ENCODE measurements around the gene CCDC102B. TPM values are rescaled to one million over a fixed set of nuclear protein-coding genes. Genes with fewer than 3 reads are reported as not detected.
"Not testable (repeated sequence)": the region's sequence is repeated elsewhere in the genome, so short reads cannot be mapped to it uniquely, and the experiment has no call there.

CCDC102B gene
- total RNA-seq, 1 donor from 2014 or later, result 6.1 TPM

- no peaks in the 10 kb centered on the region for H3K4me1 ChIP-seq
- no peak for TF ChIP-seq CTCF (IDR thresholded peaks at IDR 0.05; ENCODE audit: borderline replicate concordance)
- intact Hi-C loops (cut with micrococcal nuclease), result no loop called here
- no peak overlapping the region for H3K4me3 ChIP-seq
- H3K9me3 ChIP-seq (replicated peaks), result no peaks in the 10 kb centered on the region
- H3K27me3 ChIP-seq (ENCODE audit: low read depth), result no peaks in the 10 kb centered on the region
- no peak overlapping the region for H3K27ac ChIP-seq (replicated peaks)
- DNase-seq, result no peak
- no peaks in the 10 kb centered on the region for H3K36me3 ChIP-seq
These were observed 16.9 kb upstream of the CCDC102B start for GRCh38 chr18:68780802-68781635.

- no peak for DNase-seq
- no peak overlapping the region for H3K27ac ChIP-seq (replicated peaks)
- intact Hi-C loops (cut with micrococcal nuclease), result no loop called here
- no peaks in the 10 kb centered on the region for H3K36me3 ChIP-seq
- H3K9me3 ChIP-seq (replicated peaks), result no peaks in the 10 kb centered on the region
- no peaks in the 10 kb centered on the region for H3K27me3 ChIP-seq (ENCODE audit: low read depth)
- no peak for TF ChIP-seq CTCF (IDR thresholded peaks at IDR 0.05; ENCODE audit: borderline replicate concordance)
- H3K4me3 ChIP-seq, result no peak overlapping the region
- no peaks in the 10 kb centered on the region for H3K4me1 ChIP-seq
These were observed 14.4 kb upstream of the CCDC102B start for GRCh38 chr18:68783506-68783905.

- Histone ChIP-seq H3K9me3 (replicated peaks) (no peaks in the 10 kb centered on the region), H3K27me3 (ENCODE audit: low read depth) (no peaks in the 10 kb centered on the region), H3K4me3 (no peak overlapping the region), H3K4me1 (no peaks in the 10 kb centered on the region), H3K27ac (replicated peaks) (no peak overlapping the region), H3K36me3 (no peaks in the 10 kb centered on the region)
- TF ChIP-seq CTCF (IDR thresholded peaks at IDR 0.05; ENCODE audit: borderline replicate concordance), result no peak
- intact Hi-C loops (cut with micrococcal nuclease), result no loop called here
- no peak for DNase-seq
These were observed 13.8 kb upstream of the CCDC102B start for GRCh38 chr18:68784071-68784470.

- H3K27me3 ChIP-seq (ENCODE audit: low read depth); intact Hi-C loops (cut with micrococcal nuclease); DNase-seq; H3K4me1 ChIP-seq; H3K4me3 ChIP-seq; H3K9me3 ChIP-seq (replicated peaks); H3K36me3 ChIP-seq; H3K27ac ChIP-seq (replicated peaks): not testable (repeated sequence)
These were observed 7.6 kb upstream of the CCDC102B start for GRCh38 chr18:68790290-68790689.

- no peaks in the 10 kb centered on the region for H3K36me3 ChIP-seq
- TF ChIP-seq CTCF (IDR thresholded peaks at IDR 0.05; ENCODE audit: borderline replicate concordance), result no peak
- H3K9me3 ChIP-seq (replicated peaks), result no peaks in the 10 kb centered on the region
- H3K4me1 ChIP-seq, result peaks cover under 1% of the 10 kb centered on the region
- DNase-seq, result no peak
- H3K27ac ChIP-seq (replicated peaks), result no peak overlapping the region
- no peaks in the 10 kb centered on the region for H3K27me3 ChIP-seq (ENCODE audit: low read depth)
- H3K4me3 ChIP-seq, result no peak overlapping the region
- intact Hi-C loops (cut with micrococcal nuclease), result no loop called here
These were observed 6.1 kb upstream of the CCDC102B start for GRCh38 chr18:68791801-68792200.

- Histone ChIP-seq H3K27me3 (ENCODE audit: low read depth) (no peaks in the 10 kb centered on the region), H3K4me1 (peaks cover 6% of the 10 kb centered on the region), H3K27ac (replicated peaks) (no peak overlapping the region), H3K9me3 (replicated peaks) (no peaks in the 10 kb centered on the region), H3K4me3 (no peak overlapping the region), H3K36me3 (no peaks in the 10 kb centered on the region)
- intact Hi-C loops (cut with micrococcal nuclease), result no loop called here
- no peak for TF ChIP-seq CTCF (IDR thresholded peaks at IDR 0.05; ENCODE audit: borderline replicate concordance)
- no peak for DNase-seq
These were observed 3.9 kb upstream of the CCDC102B start for GRCh38 chr18:68793951-68794350.

Data from left ventricle myocardium inferior (tissue), 1 donor.